ENCODE results near the gene FRMPD4. TPM values are rescaled to one million over a fixed set of nuclear protein-coding genes. Genes with fewer than 3 reads are reported as not detected.

FRMPD4 gene
- total and polyA plus RNA-seq, 10 of the 15 experiments (the other 5 are each of a cell fraction or from before 2014, with no cell fraction given) = not detected

DNA sequence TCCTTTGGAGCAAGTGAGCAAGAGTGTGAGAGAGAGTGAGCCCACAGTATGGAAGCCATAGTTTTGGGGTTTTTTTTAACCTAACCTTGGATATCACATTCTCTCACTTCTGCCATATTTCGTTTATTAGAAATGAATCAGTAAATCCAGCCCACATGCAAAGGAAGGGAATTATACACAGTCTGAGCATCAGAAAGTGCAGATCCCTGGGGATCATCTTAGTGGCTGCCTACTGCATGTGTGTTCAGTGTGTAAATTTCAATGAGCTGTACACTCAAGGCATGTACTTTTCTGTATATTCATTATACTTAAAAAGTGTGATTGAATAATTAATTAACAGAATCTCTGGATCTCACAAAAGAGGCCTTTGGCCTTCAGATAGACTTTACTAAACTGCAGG lies 519.2 kb downstream of the FRMPD4 start (continued):
- TF ChIP-seq ATF7 (IDR thresholded peaks at IDR 0.05; ENCODE audit: low read depth) = no peak
- no peak for TF ChIP-seq SMC3 (IDR thresholded peaks at IDR 0.05; ENCODE audit: borderline replicate concordance, low read length)
- TF ChIP-seq SPI1 (IDR thresholded peaks at IDR 0.05; ENCODE audit: borderline replicate concordance, insufficient read depth, low read depth, low read length) = no peak
- no peak for TF ChIP-seq KDM1A (IDR thresholded peaks at IDR 0.05; ENCODE audit: borderline replicate concordance)
- TF ChIP-seq FOXK2 (IDR thresholded peaks at IDR 0.05) = no peak

DNA sequence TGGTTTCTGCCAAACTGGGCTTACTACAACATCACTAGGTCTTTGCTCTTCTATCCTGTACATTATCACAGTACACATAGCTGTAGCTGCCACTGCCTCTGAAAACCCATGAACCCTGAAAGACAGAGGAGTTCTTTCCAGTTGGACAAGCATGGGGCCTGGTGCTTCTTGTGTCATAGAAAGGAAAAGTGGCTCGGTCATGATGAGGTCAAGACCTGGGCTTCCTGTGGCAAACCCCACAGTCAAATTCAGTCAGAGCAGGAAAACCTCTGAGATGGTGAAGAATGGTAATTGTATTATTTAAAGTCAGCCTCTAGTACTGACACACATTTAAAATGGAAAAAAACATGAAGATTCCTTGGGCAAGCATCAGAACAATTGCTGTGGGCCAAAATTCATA lies 519.6 kb downstream of the FRMPD4 start:
- intact Hi-C loops (cut with micrococcal nuclease; ENCODE audit: unreplicated experiment) = no loop called here
- ChIA-PET SMC1A (ENCODE audit: uncharacterized antibody, unreplicated experiment) (no interaction called here), RAD21 (ENCODE audit: unreplicated experiment) (no interaction called here), POLR2A (no interaction called here), CTCF (interaction anchor here (1.6 kb wide), 1 partner anchor 10 kb away, joined by 3 read pairs; no protein-coding TSS in a partner anchor)
- DNase-seq (ENCODE audit: low read depth, low spot score) (peak; percentile 13), FAIRE-seq (no peak), ATAC-seq (peak; percentile 83)
- Histone ChIP-seq H3K79me2 (ENCODE audit: control insufficient read depth, insufficient read depth, low read length) (no peaks in the 10 kb centered on the region), H2AFZ (ENCODE audit: control insufficient read depth, low read depth, low read length) (no peak overlapping the region), H3K4me3 (no peak overlapping the region), H3K27me3 (replicated peaks in 1 of 2; ENCODE audit: control insufficient read depth in 2 of 2, insufficient read depth in 2 of 2, low read length in 1 of 2) (no peaks in the 10 kb centered on the region), H3K27ac (ENCODE audit: control insufficient read depth, insufficient read depth) (no peak overlapping the region), H3K4me2 (ENCODE audit: control insufficient read depth, insufficient read depth) (no peak overlapping the region), H3K9me3 (replicated peaks; ENCODE audit: control insufficient read depth, insufficient read depth, low read length) (no peaks in the 10 kb centered on the region), H3K9ac (ENCODE audit: control insufficient read depth, insufficient read depth, low read length) (no peak overlapping the region), H4K20me1 (ENCODE audit: control insufficient read depth, insufficient read depth) (no peaks in the 10 kb centered on the region), H3K4me1 (ENCODE audit: control insufficient read depth, insufficient read depth, low read length) (no peaks in the 10 kb centered on the region), H3K36me3 (ENCODE audit: control insufficient read depth in 2 of 2, insufficient read depth in 2 of 2, low read length in 1 of 2) (no peaks in the 10 kb centered on the region)
- WGBS (ENCODE audit: insufficient coverage, insufficient replicate concordance, low lambda C conversion rate, missing lambda C conversion rate) = 0% methylated on average over 1 of the region's 1 CpG
- BruUV-seq (replicated peaks) = no TSS peak
- in situ Hi-C loops (cut with MboI) = no loop called here
- TF ChIP-seq ZNF687 (IDR thresholded peaks at IDR 0.05) = no peak
- peak; percentile 62 for TF ChIP-seq RUNX3 (IDR thresholded peaks at IDR 0.05; ENCODE audit: low read length)
- no peak for TF ChIP-seq FOS (IDR thresholded peaks at IDR 0.05; ENCODE audit: borderline replicate concordance, extremely low read depth, insufficient read length)
- TF ChIP-seq IRF5 (IDR thresholded peaks at IDR 0.05; ENCODE audit: borderline replicate concordance) = no peak
- peak; percentile 60 for TF ChIP-seq NR2F1 (conservative IDR thresholded peaks at IDR 0.05)
- TF ChIP-seq, protein P1, sequence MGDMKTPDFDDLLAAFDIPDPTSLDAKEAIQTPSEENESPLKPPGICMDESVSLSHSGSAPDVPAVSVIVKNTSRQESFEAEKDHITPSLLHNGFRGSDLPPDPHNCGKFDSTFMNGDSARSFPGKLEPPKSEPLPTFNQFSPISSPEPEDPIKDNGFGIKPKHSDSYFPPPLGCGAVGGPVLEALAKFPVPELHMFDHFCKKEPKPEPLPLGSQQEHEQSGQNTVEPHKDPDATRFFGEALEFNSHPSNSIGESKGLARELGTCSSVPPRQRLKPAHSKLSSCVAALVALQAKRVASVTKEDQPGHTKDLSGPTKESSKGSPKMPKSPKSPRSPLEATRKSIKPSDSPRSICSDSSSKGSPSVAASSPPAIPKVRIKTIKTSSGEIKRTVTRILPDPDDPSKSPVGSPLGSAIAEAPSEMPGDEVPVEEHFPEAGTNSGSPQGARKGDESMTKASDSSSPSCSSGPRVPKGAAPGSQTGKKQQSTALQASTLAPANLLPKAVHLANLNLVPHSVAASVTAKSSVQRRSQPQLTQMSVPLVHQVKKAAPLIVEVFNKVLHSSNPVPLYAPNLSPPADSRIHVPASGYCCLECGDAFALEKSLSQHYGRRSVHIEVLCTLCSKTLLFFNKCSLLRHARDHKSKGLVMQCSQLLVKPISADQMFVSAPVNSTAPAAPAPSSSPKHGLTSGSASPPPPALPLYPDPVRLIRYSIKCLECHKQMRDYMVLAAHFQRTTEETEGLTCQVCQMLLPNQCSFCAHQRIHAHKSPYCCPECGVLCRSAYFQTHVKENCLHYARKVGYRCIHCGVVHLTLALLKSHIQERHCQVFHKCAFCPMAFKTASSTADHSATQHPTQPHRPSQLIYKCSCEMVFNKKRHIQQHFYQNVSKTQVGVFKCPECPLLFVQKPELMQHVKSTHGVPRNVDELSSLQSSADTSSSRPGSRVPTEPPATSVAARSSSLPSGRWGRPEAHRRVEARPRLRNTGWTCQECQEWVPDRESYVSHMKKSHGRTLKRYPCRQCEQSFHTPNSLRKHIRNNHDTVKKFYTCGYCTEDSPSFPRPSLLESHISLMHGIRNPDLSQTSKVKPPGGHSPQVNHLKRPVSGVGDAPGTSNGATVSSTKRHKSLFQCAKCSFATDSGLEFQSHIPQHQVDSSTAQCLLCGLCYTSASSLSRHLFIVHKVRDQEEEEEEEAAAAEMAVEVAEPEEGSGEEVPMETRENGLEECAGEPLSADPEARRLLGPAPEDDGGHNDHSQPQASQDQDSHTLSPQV (IDR thresholded peaks at IDR 0.05) = no peak
- 0 out of 2 replicates have a peak, but pooled peaks have one; percentile 32 for TF ChIP-seq EED (IDR thresholded peaks at IDR 0.05; ENCODE audit: low read depth)
- TF ChIP-seq CREB1 (IDR thresholded peaks at IDR 0.05; ENCODE audit: low read depth) = peak; percentile 80
- peak; percentile 59; the same call in 1 of the 2 replicates for TF ChIP-seq CREM (IDR thresholded peaks at IDR 0.05; ENCODE audit: low read depth)
- TF ChIP-seq NFIC (IDR thresholded peaks at IDR 0.05; ENCODE audit: low read depth, low read length) = 0 out of 2 replicates have a peak, but pooled peaks have one; percentile 21

Measured in GM12878 (cell line).